HCT116 (cell line): ENCODE results near the gene UVSSA. TPM values are rescaled to one million over a fixed set of nuclear protein-coding genes. Genes with fewer than 3 reads are reported as not detected.

Experiments used
- ATAC-seq: fragments of 200-7000 bp; cut with Tn5 transposase; 2 replicates; pipeline ENCODE4 v1.9.1; 2020; ENCODE audit warnings: mild to moderate bottlenecking, moderate library complexity
- BruUV-seq: library from RNA; stranded (reverse); fragments of 400-500 nt; replicated peaks from 2 replicates; lab custom pipeline; 2021; lab: Mats Ljungman, UMichigan
- CTCF ChIA-PET: fragments of 300-600 bp; sonication (Branson Sonifier 250); formaldehyde crosslinking; loops from one replicate; lab custom pipeline; 2021; ENCODE audit warnings: antibody characterized with exemption; lab: Charles Lee
- POLR2A ChIA-PET: fragments of 300-600, 350-600 bp; sonication (Branson Sonifier 250); formaldehyde crosslinking; loops from one replicate; lab custom pipeline; 2021; ENCODE audit warnings: antibody characterized with exemption; lab: Charles Lee
- RAD21 ChIA-PET, 2 experiments: fragments of 300-600 bp; sonication (Branson Sonifier 250); formaldehyde crosslinking; loops; one replicate each; lab custom pipeline; 2023; ENCODE audit warnings: low total read pairs in 2 of 2; ENCODE audit not compliant: uncharacterized antibody in 2 of 2, unreplicated experiment in 2 of 2, low non-redundant PET in 1 of 2; lab: Charles Lee
- DNase-seq: peaks from one replicate; pipeline ENCODE4 v3.0.0-alpha.2; 2010; ENCODE audit warnings: low read depth, low spot score
- H2AFZ ChIP-seq: fragments of 200-600 bp; shearing (Covaris generic), sonication (generic); 2 replicates; pipeline ENCODE4 v1.6.1; 2017; ENCODE audit warnings: low read depth, mixed run types, mixed read lengths, antibody characterized with exemption, low read length; ENCODE audit not compliant: poor library complexity, severe bottlenecking
- H3K27ac ChIP-seq: 2 replicates; pipeline ENCODE4 v1.5.1; 2012; ENCODE audit warnings: low read depth, low read length
- H3K27me3 ChIP-seq: fragments of 200-600 bp; sonication (generic); 2 replicates; pipeline ENCODE4 v1.6.1; 2016; ENCODE audit warnings: mixed run types, low read length, mixed read lengths; ENCODE audit not compliant: insufficient read depth
- H3K36me3 ChIP-seq, 2 experiments: fragments of 200-500 bp in 1 of 2; fragments of 200-600 bp in 1 of 2; sonication (Bioruptor generic) in 1 of 2; sonication (generic) in 1 of 2; 2 replicates each; pipeline versions ENCODE4 v1.5.1 to v1.6.1; 2014 to 2016; ENCODE audit warnings: low read length in 2 of 2, inconsistent platforms in 1 of 2, mixed read lengths in 1 of 2, mixed run types in 1 of 2; ENCODE audit not compliant: insufficient read depth in 2 of 2, control insufficient read depth in 1 of 2
- H3K4me1 ChIP-seq, 2 experiments: fragments of 200-600 bp in 1 of 2; sonication (generic) in 1 of 2; 2 replicates each; pipeline versions ENCODE4 v1.5.1 to v1.6.1; 2012 to 2017; ENCODE audit warnings: low read length in 2 of 2, inconsistent platforms in 1 of 2, mild to moderate bottlenecking in 1 of 2, mixed read lengths in 1 of 2, mixed run types in 1 of 2, moderate library complexity in 1 of 2; ENCODE audit not compliant: insufficient read depth in 2 of 2, control insufficient read depth in 1 of 2
- H3K4me2 ChIP-seq: fragments of 200-600 bp; sonication (generic); 2 replicates; pipeline ENCODE4 v1.6.1; 2017; ENCODE audit warnings: mixed run types, low read length, mixed read lengths
- H3K4me3 ChIP-seq, 2 experiments: fragments of 200-600 bp in 1 of 2; sonication (generic) in 1 of 2; replicated peaks in 1 of 2; 2 replicates each; pipeline ENCODE4 v1.5.1; 2011 to 2016; ENCODE audit warnings: low read length in 2 of 2, control low read depth in 1 of 2, low read depth in 1 of 2, mild to moderate bottlenecking in 1 of 2, mixed read lengths in 1 of 2, mixed run types in 1 of 2
- H3K79me2 ChIP-seq: fragments of 200-600 bp; sonication (generic); 2 replicates; pipeline ENCODE4 v1.6.1; 2017; ENCODE audit warnings: mild to moderate bottlenecking, mixed run types, low read length, moderate library complexity, mixed read lengths; ENCODE audit not compliant: insufficient read depth
- H3K9ac ChIP-seq: fragments of 200-600 bp; sonication (generic); 2 replicates; pipeline ENCODE4 v1.6.1; 2016; ENCODE audit warnings: low read length, mixed read lengths
- H3K9me2 ChIP-seq: fragments of 200-600 bp; sonication (generic), shearing (Covaris generic); 2 replicates; pipeline ENCODE4 v1.6.1; 2017; ENCODE audit warnings: mixed run types, mild to moderate bottlenecking, moderate library complexity; ENCODE audit not compliant: insufficient read depth
- H3K9me3 ChIP-seq, 2 experiments: fragments of 200-500 bp in 1 of 2; fragments of 200-600 bp in 1 of 2; sonication (Bioruptor generic) in 1 of 2; sonication (generic) in 1 of 2; 2 replicates each; pipeline ENCODE4 v1.6.1; 2014 to 2017; ENCODE audit warnings: low read length in 2 of 2, mixed read lengths in 2 of 2, inconsistent platforms in 1 of 2, low read depth in 1 of 2, mild to moderate bottlenecking in 1 of 2, mixed run types in 1 of 2, moderate library complexity in 1 of 2; ENCODE audit not compliant: control insufficient read depth in 1 of 2, insufficient read depth in 1 of 2
- H4K20me1 ChIP-seq: fragments of 200-600 bp; sonication (generic), shearing (Covaris generic); 2 replicates; pipeline ENCODE4 v1.6.1; 2017; ENCODE audit warnings: mixed run types, mild to moderate bottlenecking, moderate library complexity; ENCODE audit not compliant: insufficient read depth
- CBX3 ChIP-seq: IDR thresholded peaks from 2 replicates; pipeline ENCODE4 v1.6.1; 2012; ENCODE audit warnings: low read depth
- CEBPB ChIP-seq: IDR thresholded peaks from 2 replicates; pipeline ENCODE4 v1.6.1; 2012; ENCODE audit warnings: low read depth
- EGR1 ChIP-seq: IDR thresholded peaks from 2 replicates; pipeline ENCODE4 v1.6.1; 2012; ENCODE audit warnings: low read depth
- ELF1 ChIP-seq: IDR thresholded peaks from 2 replicates; pipeline ENCODE4 v1.6.1; 2012; ENCODE audit warnings: low read depth, borderline replicate concordance
- EZH2 ChIP-seq: fragments of 200-600 bp; sonication (generic); IDR thresholded peaks from 2 replicates; pipeline ENCODE4 v1.6.1; 2017; ENCODE audit warnings: antibody characterized with exemption, mixed run types
- FOSL1 ChIP-seq: IDR thresholded peaks from 2 replicates; pipeline ENCODE4 v1.6.1; 2012; ENCODE audit warnings: low read depth
- POLR2A ChIP-seq: IDR thresholded peaks from 2 replicates; pipeline ENCODE4 v1.7.0; 2011; ENCODE audit warnings: borderline replicate concordance; ENCODE audit not compliant: insufficient read depth, insufficient read length; ENCODE audit errors: extremely low read depth
- POLR2AphosphoS5 ChIP-seq: IDR thresholded peaks from 2 replicates; pipeline ENCODE4 v1.6.1; 2011; ENCODE audit warnings: mild to moderate bottlenecking, low read depth, low read length, moderate library complexity
- RAD21 ChIP-seq: IDR thresholded peaks from 2 replicates; pipeline ENCODE4 v1.6.1; 2012; ENCODE audit warnings: low read depth, mild to moderate bottlenecking
- SIN3A ChIP-seq: IDR thresholded peaks from 2 replicates; pipeline ENCODE4 v1.6.1; 2012; ENCODE audit warnings: low read depth
- SP1 ChIP-seq: IDR thresholded peaks from 2 replicates; pipeline ENCODE4 v1.6.1; 2012; ENCODE audit warnings: low read depth
- TCF7L2 ChIP-seq: IDR thresholded peaks from 2 replicates; pipeline ENCODE4 v1.7.0; 2011; ENCODE audit warnings: borderline replicate concordance, inconsistent platforms; ENCODE audit not compliant: insufficient read depth, insufficient read length; ENCODE audit errors: extremely low read depth
- YY1 ChIP-seq: IDR thresholded peaks from 2 replicates; pipeline ENCODE4 v1.6.1; 2011; ENCODE audit warnings: low read length, low read depth, moderate library complexity, mild to moderate bottlenecking; ENCODE audit not compliant: insufficient replicate concordance; ENCODE audit errors: extremely low read depth
- ZBTB33 ChIP-seq: IDR thresholded peaks from 2 replicates; pipeline ENCODE4 v1.6.1; 2011; ENCODE audit warnings: mild to moderate bottlenecking, low read length, moderate library complexity; ENCODE audit not compliant: insufficient replicate concordance; ENCODE audit errors: extremely low read depth
- ZFX ChIP-seq: fragments of 450-650 bp; IDR thresholded peaks from 2 replicates; pipeline ENCODE4 v1.6.1; 2017
- ZNF274 ChIP-seq: fragments of 200-500 bp; sonication (Bioruptor generic); IDR thresholded peaks from 2 replicates; pipeline ENCODE4 v1.6.1; 2014; ENCODE audit warnings: mild to moderate bottlenecking, low read depth, low read length, inconsistent platforms
- intact Hi-C: fragments of 100-400 bp; cut with micrococcal nuclease; formaldehyde crosslinking; loops from 2 replicates; pipeline ENCODE4 v1.10.0; 2022
- total RNA-seq: library from RNA; stranded (reverse); gene quantifications from one replicate; pipeline ENCODE4 v1.2.1, GENCODE V29; 2021; ENCODE audit not compliant: unreplicated experiment
- TF ChIP-seq, protein P1 (sequence below): IDR thresholded peaks from 2 replicates; pipeline ENCODE4 v1.6.1; 2012; ENCODE audit warnings: low read depth
- TF ChIP-seq, protein P2 (sequence below), 3 experiments: fragments of 200-600 bp in 1 of 3; sonication (generic) in 1 of 3; IDR thresholded peaks in 2 of 3; conservative IDR thresholded peaks in 1 of 3; 2 replicates each; pipeline ENCODE4 v1.5.1; 2012 to 2017; ENCODE audit warnings: low read depth in 2 of 3, low read length in 2 of 3, antibody characterized with exemption in 1 of 3, borderline replicate concordance in 1 of 3, control low read depth in 1 of 3, mild to moderate bottlenecking in 1 of 3, mixed read lengths in 1 of 3, mixed run types in 1 of 3, moderate library complexity in 1 of 3; ENCODE audit not compliant: insufficient read depth in 1 of 3

Gene UVSSA
- total RNA-seq, 1 experiment from 2014 or later, result 30.5 TPM

GRCh38 chr4:1357356-1358248, 10.6 kb downstream of the UVSSA start:
- RAD21 ChIA-PET, result no interaction called here
- Histone ChIP-seq H3K9me3 (no peaks in the 10 kb centered on the region), H3K36me3 (no peaks in the 10 kb centered on the region; a peak in 2 of 4 replicates), H4K20me1 (no peaks in the 10 kb centered on the region), H3K27ac (no peak overlapping the region), H3K4me1 (peaks cover 0 to 5% of the 10 kb centered on the region in 2 experiments; a peak in 1 of 4 replicates), H3K9ac (no peak overlapping the region), H3K9me2 (no peaks in the 10 kb centered on the region), H3K4me3 (no peak overlapping the region), H3K27me3 (no peaks in the 10 kb centered on the region), H2AFZ (no peak overlapping the region), H3K79me2 (no peaks in the 10 kb centered on the region), H3K4me2 (no peak overlapping the region)
- CTCF ChIA-PET, result interaction anchor here (1.2 kb wide), 1 partner anchor 11 kb away, joined by 3 read pairs; the partner anchor contains the start of gene UVSSA
- DNase-seq (no peak), ATAC-seq (no peak)
- TF ChIP-seq EGR1 (no peak), TCF7L2 (no peak), ZBTB33 (no peak), FOSL1 (no peak), SP1 (no peak), ZNF274 (no peak), RAD21 (no peak), POLR2AphosphoS5 (no peak), POLR2A (no peak), YY1 (no peak), EZH2 (no peak), ELF1 (no peak), ZFX (no peak), SIN3A (no peak), CEBPB (no peak), CBX3 (no peak)
- TF ChIP-seq, protein P1, sequence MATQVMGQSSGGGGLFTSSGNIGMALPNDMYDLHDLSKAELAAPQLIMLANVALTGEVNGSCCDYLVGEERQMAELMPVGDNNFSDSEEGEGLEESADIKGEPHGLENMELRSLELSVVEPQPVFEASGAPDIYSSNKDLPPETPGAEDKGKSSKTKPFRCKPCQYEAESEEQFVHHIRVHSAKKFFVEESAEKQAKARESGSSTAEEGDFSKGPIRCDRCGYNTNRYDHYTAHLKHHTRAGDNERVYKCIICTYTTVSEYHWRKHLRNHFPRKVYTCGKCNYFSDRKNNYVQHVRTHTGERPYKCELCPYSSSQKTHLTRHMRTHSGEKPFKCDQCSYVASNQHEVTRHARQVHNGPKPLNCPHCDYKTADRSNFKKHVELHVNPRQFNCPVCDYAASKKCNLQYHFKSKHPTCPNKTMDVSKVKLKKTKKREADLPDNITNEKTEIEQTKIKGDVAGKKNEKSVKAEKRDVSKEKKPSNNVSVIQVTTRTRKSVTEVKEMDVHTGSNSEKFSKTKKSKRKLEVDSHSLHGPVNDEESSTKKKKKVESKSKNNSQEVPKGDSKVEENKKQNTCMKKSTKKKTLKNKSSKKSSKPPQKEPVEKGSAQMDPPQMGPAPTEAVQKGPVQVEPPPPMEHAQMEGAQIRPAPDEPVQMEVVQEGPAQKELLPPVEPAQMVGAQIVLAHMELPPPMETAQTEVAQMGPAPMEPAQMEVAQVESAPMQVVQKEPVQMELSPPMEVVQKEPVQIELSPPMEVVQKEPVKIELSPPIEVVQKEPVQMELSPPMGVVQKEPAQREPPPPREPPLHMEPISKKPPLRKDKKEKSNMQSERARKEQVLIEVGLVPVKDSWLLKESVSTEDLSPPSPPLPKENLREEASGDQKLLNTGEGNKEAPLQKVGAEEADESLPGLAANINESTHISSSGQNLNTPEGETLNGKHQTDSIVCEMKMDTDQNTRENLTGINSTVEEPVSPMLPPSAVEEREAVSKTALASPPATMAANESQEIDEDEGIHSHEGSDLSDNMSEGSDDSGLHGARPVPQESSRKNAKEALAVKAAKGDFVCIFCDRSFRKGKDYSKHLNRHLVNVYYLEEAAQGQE, result no peak
- TF ChIP-seq, protein P2, sequence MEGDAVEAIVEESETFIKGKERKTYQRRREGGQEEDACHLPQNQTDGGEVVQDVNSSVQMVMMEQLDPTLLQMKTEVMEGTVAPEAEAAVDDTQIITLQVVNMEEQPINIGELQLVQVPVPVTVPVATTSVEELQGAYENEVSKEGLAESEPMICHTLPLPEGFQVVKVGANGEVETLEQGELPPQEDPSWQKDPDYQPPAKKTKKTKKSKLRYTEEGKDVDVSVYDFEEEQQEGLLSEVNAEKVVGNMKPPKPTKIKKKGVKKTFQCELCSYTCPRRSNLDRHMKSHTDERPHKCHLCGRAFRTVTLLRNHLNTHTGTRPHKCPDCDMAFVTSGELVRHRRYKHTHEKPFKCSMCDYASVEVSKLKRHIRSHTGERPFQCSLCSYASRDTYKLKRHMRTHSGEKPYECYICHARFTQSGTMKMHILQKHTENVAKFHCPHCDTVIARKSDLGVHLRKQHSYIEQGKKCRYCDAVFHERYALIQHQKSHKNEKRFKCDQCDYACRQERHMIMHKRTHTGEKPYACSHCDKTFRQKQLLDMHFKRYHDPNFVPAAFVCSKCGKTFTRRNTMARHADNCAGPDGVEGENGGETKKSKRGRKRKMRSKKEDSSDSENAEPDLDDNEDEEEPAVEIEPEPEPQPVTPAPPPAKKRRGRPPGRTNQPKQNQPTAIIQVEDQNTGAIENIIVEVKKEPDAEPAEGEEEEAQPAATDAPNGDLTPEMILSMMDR (IDR thresholded peaks at IDR 0.05 in 2 of 3, conservative IDR thresholded peaks at IDR 0.05 in 1 of 3; ENCODE audit: borderline replicate concordance in 1 of 3, insufficient read depth in 1 of 3, low read depth in 2 of 3, low read length in 2 of 3), result no peak
- POLR2A ChIA-PET, result no interaction called here
- BruUV-seq, result no TSS peak
- intact Hi-C loops, result loop anchor here (2.0 to 10.0 kb wide), 2 partner anchors 157 to 271 kb away; no protein-coding TSS in a partner anchor
